Esophagus squamous epithelium (tissue), 5 donors: ENCODE results near the gene HSPA13. TPM values are rescaled to one million over a fixed set of nuclear protein-coding genes. Genes with fewer than 3 reads are reported as not detected.

Experiments
- DNase-seq: peaks from one replicate; lab custom pipeline; 2025; lab: John Stamatoyannopoulos, UW
- H3K27ac ChIP-seq, 4 donors: fragments of 200-600 bp; sonication (generic); one replicate each; pipeline ENCODE4 v1.5.1; 2016 to 2019; ENCODE audit warnings: mild to moderate bottlenecking in 1 of 4
- H3K27me3 ChIP-seq, 4 donors: fragments of 200-600 bp; sonication (generic); 1 replicate in 3 of 4; 2 replicates in 1 of 4; pipeline versions ENCODE4 v1.5.1 to v1.6.0; 2017 to 2021; ENCODE audit warnings: antibody characterized with exemption in 1 of 4
- H3K36me3 ChIP-seq, 3 donors: fragments of 200-600 bp; sonication (generic); one replicate each; pipeline ENCODE4 v1.5.1; 2016 to 2019
- H3K4me1 ChIP-seq, 3 donors: fragments of 200-600 bp; sonication (generic); one replicate each; pipeline ENCODE4 v1.5.1; 2017 to 2019
- H3K4me3 ChIP-seq, 4 donors: fragments of 200-600 bp; sonication (generic); 1 replicate in 3 of 4; 2 replicates in 1 of 4; pipeline ENCODE4 v1.5.1; 2016 to 2019; ENCODE audit warnings: mild to moderate bottlenecking in 2 of 4, moderate library complexity in 1 of 4
- H3K9me3 ChIP-seq, 3 donors: fragments of 200-600 bp; sonication (generic); one replicate each; pipeline ENCODE4 v1.5.1; 2016 to 2019
- POLR2A ChIP-seq, 4 donors: fragments of 450-650 bp; IDR thresholded peaks; one replicate each; pipeline ENCODE4 v1.6.1; 2017; ENCODE audit warnings: antibody characterized with exemption in 4 of 4, mild to moderate bottlenecking in 4 of 4, moderate library complexity in 3 of 4
- WGBS, 2 donors: methylation state at CpG; one replicate each; pipeline ENCODE4 v1.1.5; 2018; 5-methylcytosine and 5-hydroxymethylcytosine counted together
- intact Hi-C: fragments of 100-400 bp; cut with DNase I; formaldehyde crosslinking; loops from one replicate; pipeline ENCODE4 v1.15.0; 2022
- total RNA-seq, 4 donors: library from RNA; depleted of rRNA; stranded (reverse); fragments of >200 nt; gene quantifications; one replicate each; pipeline ENCODE4 v1.1.0, GENCODE V29; 2016
- TF ChIP-seq, protein P1 (sequence below), 6 experiments: fragments of 450-650 bp in 4 of 6; fragments of 200-600 bp in 2 of 6; sonication (generic) in 2 of 6; IDR thresholded peaks; one replicate each; pipeline ENCODE4 v1.5.1; 2016 to 2019; ENCODE audit warnings: antibody characterized with exemption in 6 of 6, mild to moderate bottlenecking in 4 of 6, moderate library complexity in 4 of 6
- donor health status: DM: yes; HTN: yes; CAD: no.

The HSPA13 gene
- total RNA-seq, 4 donors from 2014 or later = 4.4 to 11.3 (median 9.5) TPM

GRCh38 chr21:14382486-14382834 is 486 bp downstream of the HSPA13 start:
- DNase-seq = no peak
- peak overlapping the region; percentile 83 to 94 (median 86) for H3K4me3 ChIP-seq
- intact Hi-C loops = no loop called here
- H3K36me3 ChIP-seq = peaks cover 0 to 15% (median 7%) of the 10 kb centered on the region in 3 donors
- H3K4me1 ChIP-seq = peaks cover 0 to 42% (median 16%) of the 10 kb centered on the region in 3 donors
- H3K9me3 ChIP-seq = no peaks in the 10 kb centered on the region
- WGBS, 2 donors = 0% methylated on average over 6 to 9 of the region's 9 CpGs
- H3K27ac ChIP-seq = peak overlapping the region; percentile 91 to 97 (median 92)
- TF ChIP-seq, protein P1, sequence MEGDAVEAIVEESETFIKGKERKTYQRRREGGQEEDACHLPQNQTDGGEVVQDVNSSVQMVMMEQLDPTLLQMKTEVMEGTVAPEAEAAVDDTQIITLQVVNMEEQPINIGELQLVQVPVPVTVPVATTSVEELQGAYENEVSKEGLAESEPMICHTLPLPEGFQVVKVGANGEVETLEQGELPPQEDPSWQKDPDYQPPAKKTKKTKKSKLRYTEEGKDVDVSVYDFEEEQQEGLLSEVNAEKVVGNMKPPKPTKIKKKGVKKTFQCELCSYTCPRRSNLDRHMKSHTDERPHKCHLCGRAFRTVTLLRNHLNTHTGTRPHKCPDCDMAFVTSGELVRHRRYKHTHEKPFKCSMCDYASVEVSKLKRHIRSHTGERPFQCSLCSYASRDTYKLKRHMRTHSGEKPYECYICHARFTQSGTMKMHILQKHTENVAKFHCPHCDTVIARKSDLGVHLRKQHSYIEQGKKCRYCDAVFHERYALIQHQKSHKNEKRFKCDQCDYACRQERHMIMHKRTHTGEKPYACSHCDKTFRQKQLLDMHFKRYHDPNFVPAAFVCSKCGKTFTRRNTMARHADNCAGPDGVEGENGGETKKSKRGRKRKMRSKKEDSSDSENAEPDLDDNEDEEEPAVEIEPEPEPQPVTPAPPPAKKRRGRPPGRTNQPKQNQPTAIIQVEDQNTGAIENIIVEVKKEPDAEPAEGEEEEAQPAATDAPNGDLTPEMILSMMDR (IDR thresholded peaks at IDR 0.05) = no peak
- no peak for TF ChIP-seq POLR2A (IDR thresholded peaks at IDR 0.05)
- no peaks in the 10 kb centered on the region for H3K27me3 ChIP-seq

- WGBS, 2 donors = 97 to 100% methylated on average over 2 of the region's 2 CpGs
- H3K27ac ChIP-seq = no peak overlapping the region
- no peaks in the 10 kb centered on the region for H3K27me3 ChIP-seq
- H3K4me3 ChIP-seq = no peak overlapping the region
- TF ChIP-seq, protein P1 (IDR thresholded peaks at IDR 0.05) = no peak
- no peak for TF ChIP-seq POLR2A (IDR thresholded peaks at IDR 0.05)
- DNase-seq = no peak
- no peaks in the 10 kb centered on the region for H3K9me3 ChIP-seq
- intact Hi-C loops = no loop called here
- peaks cover 0 to 23% (median 11%) of the 10 kb centered on the region in 3 donors for H3K4me1 ChIP-seq
- H3K36me3 ChIP-seq = peaks cover 0 to 68% (median 8%) of the 10 kb centered on the region in 3 donors
Measured at GRCh38 chr21:14376854-14377253, 6.1 kb downstream of the HSPA13 start.

- Histone ChIP-seq H3K27me3 (no peaks in the 10 kb centered on the region), H3K27ac (no peak overlapping the region), H3K36me3 (no peaks in the 10 kb centered on the region), H3K4me3 (no peak overlapping the region), H3K9me3 (no peaks in the 10 kb centered on the region), H3K4me1 (peaks cover 0 to 6% (median 0%) of the 10 kb centered on the region in 3 donors)
- no peak for DNase-seq
- intact Hi-C loops = no loop called here
- TF ChIP-seq, protein P1 (IDR thresholded peaks at IDR 0.05) = no peak
- no peak for TF ChIP-seq POLR2A (IDR thresholded peaks at IDR 0.05)
- WGBS, 2 donors = 83% methylated on average over 3 of the region's 3 CpGs
Measured at GRCh38 chr21:14366998-14367397, 15.9 kb downstream of the HSPA13 start.

DNA sequence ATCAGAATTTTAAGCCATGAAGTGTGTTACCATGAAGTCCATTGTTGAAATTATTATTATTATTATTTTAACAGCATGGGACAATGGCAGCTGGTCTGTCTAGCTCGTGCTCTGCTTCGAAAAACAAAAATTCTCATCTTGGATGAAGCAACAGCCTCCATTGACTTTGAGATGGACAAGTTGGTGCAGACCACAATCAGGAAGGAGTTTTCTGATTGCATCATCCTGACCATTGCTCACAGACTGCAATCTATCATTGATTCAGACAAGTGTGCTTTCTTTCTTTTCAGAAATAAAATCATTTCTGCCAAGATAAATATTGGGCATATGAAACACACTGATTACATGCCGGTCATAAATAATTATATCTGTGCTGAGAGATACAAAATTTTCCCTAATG is 21.0 kb downstream of the HSPA13 start:
- DNase-seq = no peak
- H3K4me3 ChIP-seq = no peak overlapping the region
- H3K36me3 ChIP-seq = no peaks in the 10 kb centered on the region
- 28 to 30% methylated on average over 3 of the region's 3 CpGs for WGBS, 2 donors
- intact Hi-C loops = no loop called here
- H3K9me3 ChIP-seq = no peaks in the 10 kb centered on the region
- TF ChIP-seq POLR2A (IDR thresholded peaks at IDR 0.05) = no peak
- TF ChIP-seq, protein P1 (IDR thresholded peaks at IDR 0.05) = no peak
- peaks cover 0 to 25% (median 8%) of the 10 kb centered on the region in 3 donors for H3K4me1 ChIP-seq
- peak overlapping the region in 3 of 4 donors; percentile 2 to 48 (median 39) for H3K27ac ChIP-seq
- no peaks in the 10 kb centered on the region for H3K27me3 ChIP-seq

DNA sequence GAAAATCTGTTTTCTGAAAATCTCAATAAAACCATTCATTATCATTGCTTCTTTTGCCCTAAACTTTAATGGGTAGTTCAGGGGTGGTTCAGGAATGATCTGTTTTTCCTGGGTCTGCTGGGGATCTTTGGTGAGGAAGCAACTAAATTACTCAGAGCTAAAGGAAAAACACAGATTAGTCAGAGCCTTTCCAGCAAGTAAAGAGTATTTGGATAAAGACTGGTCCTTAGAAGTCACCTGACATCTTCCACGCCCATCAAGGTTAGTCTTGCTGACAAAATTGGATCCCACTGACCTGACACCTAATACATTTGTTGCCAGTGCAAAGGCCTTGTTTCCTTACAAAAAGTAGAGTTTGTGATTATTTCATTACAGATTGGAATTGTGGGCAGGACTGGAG is 24.2 kb downstream of the HSPA13 start:
- TF ChIP-seq POLR2A (IDR thresholded peaks at IDR 0.05) = no peak
- TF ChIP-seq, protein P1 (IDR thresholded peaks at IDR 0.05) = no peak
- DNase-seq = no peak
- intact Hi-C loops = no loop called here
- Histone ChIP-seq H3K27me3 (no peaks in the 10 kb centered on the region), H3K9me3 (no peaks in the 10 kb centered on the region), H3K4me1 (peaks cover 0 to 33% (median 8%) of the 10 kb centered on the region in 3 donors), H3K27ac (no peak overlapping the region), H3K4me3 (no peak overlapping the region), H3K36me3 (no peaks in the 10 kb centered on the region)
- 30 to 33% methylated on average over 1 of the region's 1 CpG for WGBS, 2 donors
